ENCODE measurements around the gene PHACTR3.

Gene PHACTR3

GRCh38 chr20:59814840-59815340 is 210.6 kb downstream of the PHACTR3 start:
- no peak for DNase-seq (ENCODE audit: low read depth in 2 of 2)

DNA sequence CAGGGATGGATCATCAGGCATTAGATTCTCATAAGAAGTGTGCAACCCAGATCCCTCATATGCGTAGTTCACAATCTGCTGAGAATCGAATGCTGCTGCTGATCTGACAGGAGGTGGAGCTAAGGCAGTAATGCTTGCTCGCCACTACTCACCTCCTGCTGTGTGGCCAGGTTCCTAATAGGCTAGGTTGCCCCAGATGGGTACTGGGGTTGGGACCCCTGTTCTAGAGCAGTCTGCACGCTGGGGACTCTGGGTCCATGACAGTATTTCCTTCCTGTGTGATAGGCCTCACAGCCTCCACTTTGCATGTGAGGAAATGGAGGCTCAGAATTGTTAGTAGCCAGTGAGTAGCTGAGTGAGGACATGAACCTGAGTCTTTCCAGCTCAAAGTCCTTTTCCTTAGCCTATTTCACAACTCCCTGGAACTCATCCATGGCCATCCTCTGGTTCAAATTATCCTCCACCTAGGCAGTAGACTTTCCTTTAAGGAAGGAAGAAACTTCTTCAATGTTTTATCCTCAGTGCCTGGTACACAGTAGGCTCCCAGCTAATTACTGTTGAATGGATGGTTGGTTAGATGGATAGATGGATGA is 211.9 kb downstream of the PHACTR3 start:
- DNase-seq (ENCODE audit: low read depth in 2 of 2) = no peak

DNA sequence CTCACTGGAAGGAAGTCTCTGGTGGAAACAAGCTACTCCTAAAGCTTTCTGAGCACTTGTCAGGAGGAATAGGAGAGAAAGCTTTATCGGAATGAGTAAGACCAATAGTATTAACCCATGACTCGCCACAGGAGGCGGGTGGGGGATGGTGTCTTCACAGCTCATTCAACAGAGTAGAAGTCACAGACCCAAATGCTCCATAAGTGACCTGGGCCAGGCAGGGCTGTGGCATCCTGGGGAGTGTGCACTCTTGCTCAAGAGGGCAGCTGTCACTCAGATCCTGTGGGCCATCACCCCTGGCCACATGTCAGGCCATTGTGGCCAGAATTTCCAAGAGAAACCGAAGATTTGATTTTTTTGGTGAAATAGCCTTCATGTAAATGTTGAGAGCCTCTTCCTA is 213.1 kb downstream of the PHACTR3 start:
- DNase-seq (ENCODE audit: low read depth in 2 of 2) = no peak

GRCh38 chr20:59817846-59818615 is 213.7 kb downstream of the PHACTR3 start:
- no peak for DNase-seq (ENCODE audit: low read depth in 2 of 2)

- DNase-seq (ENCODE audit: low read depth in 2 of 2) = no peak
Observed at GRCh38 chr20:59818911-59819310, 214.6 kb downstream of the PHACTR3 start.

GRCh38 chr20:59819496-59820203 is 215.3 kb downstream of the PHACTR3 start:
- DNase-seq (ENCODE audit: low read depth in 2 of 2) = no peak

- no peak for DNase-seq (ENCODE audit: low read depth in 2 of 2)
Observed at GRCh38 chr20:59820204-59821041, 216.1 kb downstream of the PHACTR3 start.

- no peak for DNase-seq (ENCODE audit: low read depth in 2 of 2)
Observed at GRCh38 chr20:59821201-59821600, 216.9 kb downstream of the PHACTR3 start.

GRCh38 chr20:59821788-59822187 is 217.4 kb downstream of the PHACTR3 start:
- no peak for DNase-seq (ENCODE audit: low read depth in 2 of 2)

DNA sequence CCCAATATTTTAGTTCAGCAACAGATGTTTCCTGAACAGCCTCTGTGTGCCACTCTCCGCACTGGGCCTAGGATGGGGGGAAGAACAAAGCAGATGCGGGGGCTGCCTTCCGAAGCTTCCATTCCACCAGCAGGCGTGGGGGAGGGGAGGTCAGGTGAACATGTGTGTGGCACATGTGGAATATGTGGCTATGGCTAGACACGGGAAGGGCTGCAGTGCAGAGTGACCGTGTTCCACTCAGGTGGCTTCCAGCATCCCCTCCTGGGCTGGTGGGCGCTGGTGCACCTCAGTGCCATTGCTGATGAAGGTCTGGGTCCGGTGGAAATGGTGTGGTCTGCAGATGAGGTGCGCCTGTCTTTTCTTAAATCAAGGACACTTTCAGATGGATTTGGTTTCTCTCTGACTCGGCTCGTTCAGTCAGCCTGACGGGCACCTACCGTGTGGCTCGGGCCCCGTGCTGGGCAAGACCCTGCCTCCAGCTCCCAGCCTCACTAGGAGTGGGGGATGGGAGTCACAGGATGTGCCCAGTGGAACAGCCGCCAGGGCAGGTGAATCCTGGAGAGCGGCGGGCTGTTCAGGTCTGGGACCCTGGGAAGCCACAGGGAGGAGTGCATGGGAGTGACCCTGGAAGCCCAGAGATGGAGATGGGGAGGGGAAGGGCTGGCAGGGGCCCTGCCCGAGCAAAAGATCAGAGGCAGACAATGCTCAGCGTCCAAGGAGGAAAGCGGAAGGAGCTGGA is 218.1 kb downstream of the PHACTR3 start:
- no peak for DNase-seq (ENCODE audit: low read depth in 2 of 2)

DNA sequence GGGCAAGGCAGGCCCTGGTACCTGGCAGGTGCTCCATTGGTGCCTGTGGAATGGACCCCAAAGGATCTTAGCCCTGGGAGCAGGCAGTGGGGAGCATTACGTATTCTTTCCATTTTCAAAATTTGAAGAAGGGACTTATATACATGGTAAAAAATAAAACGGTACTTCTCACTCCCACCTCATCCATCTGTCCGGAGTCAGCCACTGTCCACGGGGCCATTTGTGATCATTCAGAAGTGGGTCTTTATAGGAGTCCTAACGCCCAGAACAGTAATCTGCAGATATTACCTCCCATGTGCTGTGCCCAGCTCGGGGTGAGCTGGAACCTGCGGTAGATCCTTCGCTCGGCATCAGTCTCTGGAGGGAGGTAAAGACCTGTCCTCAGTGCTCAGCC is 218.7 kb downstream of the PHACTR3 start:
- no peak for DNase-seq (ENCODE audit: low read depth in 2 of 2)

- no peak for DNase-seq (ENCODE audit: low read depth in 2 of 2)
Observed at GRCh38 chr20:59823491-59824259, 219.3 kb downstream of the PHACTR3 start.

GRCh38 chr20:59824711-59825562 is 220.6 kb downstream of the PHACTR3 start:
- DNase-seq (ENCODE audit: low read depth in 2 of 2) = no peak

DNA sequence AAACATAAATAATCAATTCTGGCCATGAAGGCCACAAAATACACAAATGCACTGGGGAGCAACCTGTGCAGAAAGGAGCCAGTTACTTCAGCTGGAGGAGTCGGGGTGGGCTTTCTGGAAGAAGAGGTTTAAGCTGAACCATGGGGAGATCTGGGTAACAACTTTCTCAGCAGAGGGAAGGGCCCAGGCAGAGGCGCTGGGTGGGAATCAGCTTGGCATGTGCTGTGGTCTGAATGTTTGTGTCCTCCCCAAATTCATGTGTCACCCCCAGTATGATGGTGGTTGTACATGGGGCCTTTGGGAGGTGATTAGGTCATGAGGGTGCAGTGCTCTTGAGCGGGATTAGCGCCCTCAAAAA is 221.2 kb downstream of the PHACTR3 start:
- no peak for DNase-seq (ENCODE audit: low read depth in 2 of 2)

GRCh38 chr20:59825944-59826759 is 221.8 kb downstream of the PHACTR3 start:
- DNase-seq (ENCODE audit: low read depth in 2 of 2) = no peak

- DNase-seq (ENCODE audit: low read depth in 2 of 2) = no peak
Observed at GRCh38 chr20:59827138-59828056, 223.1 kb downstream of the PHACTR3 start.
